ENCODE data around the gene NMRAL1. TPM values are rescaled to one million over a fixed set of nuclear protein-coding genes. Genes with fewer than 3 reads are reported as not detected.

NMRAL1 gene
- total RNA-seq, 1 experiment from 2014 or later, result 81.3 TPM

GRCh38 chr16:4467916-4468315, 6.5 kb downstream of the NMRAL1 start:
- no peak for DNase-seq (ENCODE audit: low spot score)

- no peak for DNase-seq (ENCODE audit: low spot score)
Observed at GRCh38 chr16:4465977-4466779, 8.2 kb downstream of the NMRAL1 start.

- DNase-seq (ENCODE audit: low spot score), result no peak
Observed at GRCh38 chr16:4463522-4464163, 10.8 kb downstream of the NMRAL1 start.

DNA sequence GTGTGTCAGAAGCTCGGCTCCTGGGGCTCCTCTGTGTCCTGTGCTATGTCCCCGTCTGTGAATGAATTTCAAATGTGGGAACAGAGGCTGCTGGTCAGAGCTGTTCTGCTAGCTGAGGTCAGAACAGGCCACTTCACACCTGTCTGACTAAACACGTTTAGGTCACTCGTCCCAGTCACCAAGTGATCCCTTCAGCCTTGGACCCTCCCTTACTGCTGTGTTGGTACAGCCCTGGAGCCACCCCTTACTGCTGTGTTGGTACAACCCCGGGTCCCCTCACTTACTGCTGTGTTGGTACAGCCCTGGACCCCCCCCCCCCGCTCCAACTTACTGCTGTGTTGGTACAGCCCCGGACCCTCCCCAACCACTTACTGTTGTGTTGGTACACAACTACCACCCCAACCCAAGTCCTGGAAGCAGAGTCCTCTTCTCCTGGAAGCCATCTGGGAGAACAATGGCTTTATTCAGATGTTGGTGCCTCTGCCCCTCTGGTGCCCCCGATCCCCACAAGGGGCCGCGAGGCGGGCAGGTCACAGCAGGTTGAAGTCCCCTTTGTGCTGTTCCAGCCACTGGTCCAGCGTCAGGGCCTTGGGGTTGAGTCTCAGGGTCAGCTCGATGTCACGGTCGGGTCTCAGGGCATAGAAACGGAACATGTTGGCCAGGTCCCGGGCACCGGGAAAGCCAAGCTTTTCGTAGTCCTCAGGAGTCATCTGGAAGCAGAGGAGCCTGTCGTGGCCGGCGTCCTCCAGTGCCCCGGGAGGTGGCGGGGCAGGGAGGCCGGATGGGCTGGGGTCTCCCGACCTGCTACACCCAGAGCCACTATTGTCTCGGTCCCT, 13.0 kb downstream of the NMRAL1 start:
- DNase-seq (ENCODE audit: low spot score), result no peak

GRCh38 chr16:4460936-4461249, 13.5 kb downstream of the NMRAL1 start:
- DNase-seq (ENCODE audit: low spot score), result no peak

DNA sequence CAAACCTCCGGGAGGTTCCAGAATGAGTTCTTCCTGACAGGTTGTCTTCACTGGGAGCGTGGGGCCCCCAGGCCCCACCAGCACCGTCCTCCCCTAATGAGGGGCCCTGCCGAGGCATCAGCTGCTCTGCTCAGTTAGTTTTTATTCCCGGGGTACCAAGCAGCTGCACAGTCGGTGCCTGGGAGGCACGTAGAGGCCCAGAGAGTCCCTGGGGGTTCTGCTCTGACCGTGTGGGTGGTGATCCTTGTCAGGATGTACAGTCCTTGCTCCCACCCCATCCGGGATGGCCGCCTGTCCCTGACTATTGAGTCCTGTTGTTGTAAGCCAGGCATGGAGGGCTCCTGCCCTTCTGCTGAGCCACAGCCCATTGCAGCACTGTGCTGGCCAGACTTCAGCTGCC, 18.5 kb downstream of the NMRAL1 start:
- DNase-seq (ENCODE audit: low spot score), result no peak

DNA sequence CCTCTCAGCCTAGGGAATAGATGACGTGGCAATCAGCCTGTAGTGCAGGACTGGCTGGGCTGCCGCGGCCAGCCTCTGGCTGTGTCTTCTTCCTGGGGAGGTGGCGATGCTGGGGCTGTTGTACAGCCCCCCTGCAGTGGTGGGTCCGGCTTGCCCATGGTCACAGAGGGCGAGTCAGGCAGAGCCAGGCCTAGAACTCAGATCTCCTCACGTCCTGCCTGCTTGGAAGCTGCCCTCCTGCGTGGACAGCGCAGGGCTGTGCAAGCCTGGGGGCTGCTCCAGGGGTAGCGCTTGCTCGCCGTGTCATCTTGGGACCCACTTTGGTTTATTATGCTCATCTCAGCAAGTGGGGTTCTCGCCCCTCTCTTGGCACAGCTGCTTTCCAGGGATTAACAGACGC, 19.3 kb downstream of the NMRAL1 start:
- DNase-seq (ENCODE audit: low spot score), result no peak

GRCh38 chr16:4454623-4455022, 19.8 kb downstream of the NMRAL1 start:
- DNase-seq (ENCODE audit: low spot score), result no peak

DNA sequence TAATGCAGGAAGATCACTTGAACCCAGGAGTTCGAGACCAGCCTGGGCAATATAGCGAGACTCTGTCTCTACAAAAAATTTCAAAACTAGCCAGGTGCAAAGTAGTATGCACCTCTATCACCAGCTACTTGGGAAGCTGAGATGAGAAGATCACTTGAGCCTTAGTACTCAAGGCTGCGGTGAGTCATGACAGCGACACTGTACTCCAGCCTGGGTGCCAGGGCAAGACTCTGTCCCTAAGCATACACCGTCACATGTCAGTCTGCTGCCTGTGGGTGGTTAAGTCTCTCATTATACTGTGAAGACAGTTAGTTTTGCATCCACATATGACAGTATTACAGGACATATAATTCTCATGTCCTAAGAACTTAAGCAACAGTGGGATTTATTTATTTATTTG, 21.8 kb downstream of the NMRAL1 start:
- DNase-seq (ENCODE audit: low spot score), result no peak

DNA sequence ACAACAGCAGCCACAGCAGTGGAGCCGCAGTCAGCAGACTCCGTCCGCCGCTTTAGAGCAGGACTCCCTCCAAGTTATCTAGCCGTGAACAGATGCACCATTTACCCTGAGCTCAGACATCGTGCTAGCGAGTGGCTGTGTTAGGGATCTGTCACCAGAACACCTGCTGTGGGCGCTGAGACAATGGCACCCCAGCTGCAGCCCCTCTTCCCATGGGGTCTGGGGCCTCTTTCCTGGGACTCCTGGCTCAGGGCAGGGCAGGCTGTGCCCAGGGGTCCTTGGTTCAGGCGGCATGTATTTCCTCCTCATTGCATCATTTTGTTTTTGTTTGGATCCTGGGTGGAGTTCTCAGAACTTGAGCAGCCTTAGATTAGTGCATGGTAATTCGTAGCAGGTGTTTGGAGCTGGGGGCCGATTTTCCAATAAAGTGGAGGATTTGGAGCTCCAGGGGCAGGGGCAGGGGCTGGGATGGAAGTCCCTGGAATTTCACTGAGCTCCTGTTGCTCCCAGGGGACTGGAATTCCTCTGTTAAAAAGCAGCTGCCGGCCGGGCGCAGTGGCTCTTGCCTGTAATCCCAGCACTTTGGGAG, 23.4 kb downstream of the NMRAL1 start:
- DNase-seq (ENCODE audit: low spot score), result no peak

GRCh38 chr16:4450430-4450829, 24.0 kb downstream of the NMRAL1 start:
- no peak for DNase-seq (ENCODE audit: low spot score)

- DNase-seq (ENCODE audit: low spot score), result no peak
Observed at GRCh38 chr16:4443986-4444385, 30.4 kb downstream of the NMRAL1 start.

- no peak for DNase-seq (ENCODE audit: low spot score)
Observed at GRCh38 chr16:4443271-4443670, 31.2 kb downstream of the NMRAL1 start.

GRCh38 chr16:4442371-4442770, 32.1 kb downstream of the NMRAL1 start:
- no peak for DNase-seq (ENCODE audit: low spot score)

GRCh38 chr16:4437366-4437765, 37.1 kb downstream of the NMRAL1 start:
- DNase-seq (ENCODE audit: low spot score), result no peak

DNA sequence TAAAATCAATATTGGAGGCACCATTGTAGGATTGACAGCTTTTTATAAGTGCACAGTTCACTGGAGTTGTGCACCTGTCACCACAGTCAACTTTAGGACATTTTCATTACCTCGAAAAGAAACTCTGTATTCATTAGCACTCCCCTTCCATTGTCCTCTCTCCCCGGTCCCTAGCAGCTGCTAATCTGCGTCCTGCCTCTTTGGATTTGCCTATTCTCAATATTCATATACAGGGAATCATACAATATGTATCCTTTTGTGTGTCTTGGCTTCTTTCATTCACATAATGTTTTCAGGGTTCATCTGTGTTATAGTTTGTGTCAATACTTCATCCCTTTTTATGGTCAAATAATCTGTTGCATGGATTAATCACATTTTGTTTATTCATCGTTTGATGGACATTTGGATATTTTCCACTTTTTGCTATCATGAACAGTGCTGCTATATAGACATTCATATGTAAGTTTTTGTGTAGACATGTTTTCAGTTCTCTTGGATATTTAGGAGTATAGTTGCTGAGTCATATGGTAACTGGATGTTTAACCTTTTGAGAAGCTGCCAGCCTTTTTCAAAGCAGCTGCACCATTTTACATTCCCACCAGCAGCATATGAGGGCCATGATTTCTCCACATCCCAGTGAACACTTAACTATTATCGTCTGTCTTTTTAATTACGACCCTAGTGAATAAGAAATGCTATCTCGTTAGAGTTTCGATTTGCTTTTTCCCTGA, 38.9 kb downstream of the NMRAL1 start:
- DNase-seq (ENCODE audit: low spot score), result no peak

- DNase-seq (ENCODE audit: low spot score), result no peak
Observed at GRCh38 chr16:4433914-4434787, 40.3 kb downstream of the NMRAL1 start.

GRCh38 chr16:4433228-4433627, 41.2 kb downstream of the NMRAL1 start:
- no peak for DNase-seq (ENCODE audit: low spot score)

DNA sequence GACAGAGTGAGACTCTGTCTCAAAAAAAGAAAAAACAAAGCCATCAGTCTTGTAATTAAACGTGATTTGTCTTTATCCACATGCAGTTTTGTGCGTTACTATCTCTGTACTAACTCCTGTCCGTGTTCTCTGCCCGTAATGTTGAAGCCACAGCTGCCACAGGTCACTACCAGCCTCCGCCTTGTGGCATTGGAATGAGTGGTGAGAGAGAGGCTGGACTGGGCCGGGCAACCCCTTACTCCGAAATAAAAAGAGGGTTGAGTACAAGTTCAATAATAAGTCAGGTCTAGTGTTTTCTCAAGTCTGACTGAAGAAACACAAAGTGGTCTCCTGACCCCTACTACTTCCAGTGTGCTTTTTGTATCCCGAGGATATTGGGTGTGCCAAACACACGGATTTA, 43.4 kb downstream of the NMRAL1 start:
- no peak for DNase-seq (ENCODE audit: low spot score)

DNA sequence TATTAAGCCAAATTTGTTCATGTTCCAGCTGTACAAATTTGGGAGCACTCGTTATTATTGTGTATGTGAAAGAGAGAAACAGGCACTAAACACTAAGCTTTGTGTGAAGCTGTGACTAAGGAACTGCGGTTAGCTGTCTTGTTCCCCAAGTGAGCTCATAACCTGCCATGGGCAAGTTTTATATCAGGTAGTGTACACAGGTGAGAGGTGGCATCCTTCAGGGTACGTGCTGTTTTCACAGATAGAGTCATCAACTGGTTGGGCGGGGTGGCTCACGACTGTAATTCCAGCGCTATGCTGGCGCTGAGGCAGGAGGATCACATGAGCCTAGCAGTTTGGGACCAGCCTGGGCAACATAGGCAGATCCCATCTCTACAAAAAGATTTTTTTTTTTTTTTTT, 45.9 kb downstream of the NMRAL1 start:
- no peak for DNase-seq (ENCODE audit: low spot score)
